Activated naive CD4-positive, alpha-beta T cell treated with anti-CD3 and anti-CD28 coated beads, Interleukin-2, amount 50 U/mL, for 24 hours (primary cell): ENCODE results near the gene DDX60.
"Not testable (repeated sequence)": the region's sequence is repeated elsewhere in the genome, so short reads cannot be mapped to it uniquely, and the experiment has no call there.

Experiments used
- H3K27ac Mint-ChIP-seq: one replicate; pipeline ENCODE4 v1.8.0; 2021; ENCODE audit warnings: mild to moderate bottlenecking, mixed read lengths
- H3K27me3 Mint-ChIP-seq: one replicate; pipeline ENCODE4 v1.8.0; 2021; ENCODE audit warnings: mixed read lengths
- H3K36me3 Mint-ChIP-seq: one replicate; pipeline ENCODE4 v1.8.0; 2021; ENCODE audit warnings: mixed read lengths
- H3K4me1 Mint-ChIP-seq: one replicate; pipeline ENCODE4 v1.8.0; 2021; ENCODE audit warnings: mixed read lengths
- H3K4me3 Mint-ChIP-seq: one replicate; pipeline ENCODE4 v1.8.0; 2021; ENCODE audit warnings: mild to moderate bottlenecking, mixed read lengths
- H3K9me3 Mint-ChIP-seq: one replicate; pipeline ENCODE4 v1.8.0; 2021; ENCODE audit warnings: mixed read lengths

DDX60 gene

GRCh38 chr4:168309781-168310180, 8.8 kb downstream of the DDX60 start:
- Mint-ChIP-seq H3K4me1 (peaks cover 67% of the 10 kb centered on the region), H3K9me3 (no peaks in the 10 kb centered on the region), H3K27me3 (no peaks in the 10 kb centered on the region), H3K27ac (no peak overlapping the region), H3K4me3 (no peak overlapping the region), H3K36me3 (peaks cover 24% of the 10 kb centered on the region)

GRCh38 chr4:168308912-168309311, 9.6 kb downstream of the DDX60 start:
- peaks cover 26% of the 10 kb centered on the region for H3K36me3 Mint-ChIP-seq
- no peaks in the 10 kb centered on the region for H3K27me3 Mint-ChIP-seq
- H3K4me3 Mint-ChIP-seq: no peak overlapping the region
- peaks cover 59% of the 10 kb centered on the region for H3K4me1 Mint-ChIP-seq
- H3K9me3 Mint-ChIP-seq: no peaks in the 10 kb centered on the region
- H3K27ac Mint-ChIP-seq: no peak overlapping the region

- Mint-ChIP-seq H3K4me3 (peak overlapping the region; percentile 72), H3K27ac (peak overlapping the region; percentile 92), H3K27me3 (no peaks in the 10 kb centered on the region), H3K4me1 (peaks cover 38% of the 10 kb centered on the region), H3K9me3 (no peaks in the 10 kb centered on the region), H3K36me3 (peaks cover 27% of the 10 kb centered on the region)
Measured at GRCh38 chr4:168306476-168306875, 12.1 kb downstream of the DDX60 start.

- H3K36me3 Mint-ChIP-seq: peaks cover 26% of the 10 kb centered on the region
- H3K9me3 Mint-ChIP-seq: no peaks in the 10 kb centered on the region
- H3K4me3 Mint-ChIP-seq: no peak overlapping the region
- no peaks in the 10 kb centered on the region for H3K27me3 Mint-ChIP-seq
- H3K27ac Mint-ChIP-seq: no peak overlapping the region
- peaks cover 36% of the 10 kb centered on the region for H3K4me1 Mint-ChIP-seq
Measured at GRCh38 chr4:168304744-168305459, 13.7 kb downstream of the DDX60 start.

DNA sequence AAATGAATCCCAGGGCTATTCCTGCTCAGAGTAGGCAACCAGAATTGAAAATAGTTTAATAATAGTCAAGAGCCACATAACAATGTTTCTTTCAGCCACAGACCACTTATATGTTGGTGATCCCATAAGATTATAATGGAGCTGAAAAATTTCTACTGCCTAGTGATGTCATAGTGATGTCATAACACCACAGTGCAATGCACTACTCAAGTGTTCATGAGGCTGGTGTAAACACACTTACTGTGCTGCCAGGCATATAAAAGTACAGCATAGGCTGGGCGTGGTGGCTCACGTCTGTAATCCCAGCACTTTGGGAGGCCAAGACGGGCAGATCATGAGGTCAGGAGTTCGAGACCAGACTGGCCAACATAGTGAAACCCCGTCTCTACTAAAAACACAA, 15.1 kb downstream of the DDX60 start:
- H3K9me3 Mint-ChIP-seq, H3K27me3 Mint-ChIP-seq, H3K27ac Mint-ChIP-seq, H3K4me3 Mint-ChIP-seq: not testable (repeated sequence)
- Mint-ChIP-seq H3K36me3 (peaks cover 33% of the 10 kb centered on the region), H3K4me1 (peaks cover 36% of the 10 kb centered on the region)

DNA sequence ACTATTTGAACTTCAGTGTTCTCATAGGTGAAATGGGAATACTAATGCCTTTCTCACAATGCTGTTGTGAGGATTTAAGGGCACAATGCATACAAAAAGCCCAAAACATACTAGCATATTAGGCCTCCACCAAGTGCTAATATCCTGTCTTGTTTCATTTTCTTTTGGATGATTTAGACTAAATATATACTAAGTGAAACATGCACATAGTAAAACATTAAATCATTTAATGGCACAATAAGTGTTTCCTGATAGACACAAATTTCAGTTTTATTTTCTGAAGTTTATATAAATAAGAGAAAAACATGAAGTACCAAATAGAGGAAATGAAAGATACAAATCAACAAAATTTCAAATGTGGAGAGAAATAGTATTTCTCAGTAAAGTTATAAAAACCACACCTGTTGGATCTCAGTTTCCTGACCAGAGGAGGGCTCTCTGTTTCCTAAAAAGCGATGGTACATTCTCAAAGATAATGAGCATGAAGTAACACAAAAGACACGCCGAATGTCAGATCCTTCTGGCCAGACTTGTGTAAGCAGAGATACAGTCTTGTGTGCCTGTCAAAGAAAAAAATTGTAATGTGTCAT, 25.1 kb downstream of the DDX60 start:
- Mint-ChIP-seq H3K27ac (no peak overlapping the region), H3K9me3 (no peaks in the 10 kb centered on the region), H3K36me3 (peaks cover 31% of the 10 kb centered on the region), H3K4me1 (peaks cover 9% of the 10 kb centered on the region), H3K4me3 (no peak overlapping the region), H3K27me3 (no peaks in the 10 kb centered on the region)

DNA sequence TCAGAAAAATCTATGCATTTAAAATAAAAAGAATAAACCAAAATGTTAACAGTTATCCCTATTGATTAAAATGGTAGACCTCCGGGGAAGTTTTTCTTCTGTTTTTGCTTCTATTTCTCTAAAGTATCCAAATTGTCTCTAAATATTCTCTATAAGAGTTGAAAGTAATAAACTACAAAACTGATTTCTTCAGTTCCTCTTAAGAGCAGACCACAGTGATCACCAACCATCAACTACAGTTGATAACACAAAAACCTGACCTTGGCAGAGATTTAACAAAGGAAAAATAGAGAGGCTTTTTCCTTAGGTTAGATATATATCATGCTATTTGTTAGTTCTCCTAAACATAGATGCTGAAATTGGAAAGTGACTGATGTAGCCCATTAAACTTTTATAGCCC, 27.3 kb downstream of the DDX60 start:
- no peak overlapping the region for H3K4me3 Mint-ChIP-seq
- H3K27me3 Mint-ChIP-seq: no peaks in the 10 kb centered on the region
- H3K36me3 Mint-ChIP-seq: peaks cover 24% of the 10 kb centered on the region
- H3K4me1 Mint-ChIP-seq: peaks cover 4% of the 10 kb centered on the region
- H3K9me3 Mint-ChIP-seq: no peaks in the 10 kb centered on the region
- H3K27ac Mint-ChIP-seq: no peak overlapping the region

GRCh38 chr4:168285850-168286249, 32.7 kb downstream of the DDX60 start:
- Mint-ChIP-seq H3K36me3 (peaks cover 31% of the 10 kb centered on the region), H3K27ac (peak overlapping the region; percentile 0)
- H3K9me3 Mint-ChIP-seq, H3K4me3 Mint-ChIP-seq, H3K4me1 Mint-ChIP-seq, H3K27me3 Mint-ChIP-seq: not testable (repeated sequence)

DNA sequence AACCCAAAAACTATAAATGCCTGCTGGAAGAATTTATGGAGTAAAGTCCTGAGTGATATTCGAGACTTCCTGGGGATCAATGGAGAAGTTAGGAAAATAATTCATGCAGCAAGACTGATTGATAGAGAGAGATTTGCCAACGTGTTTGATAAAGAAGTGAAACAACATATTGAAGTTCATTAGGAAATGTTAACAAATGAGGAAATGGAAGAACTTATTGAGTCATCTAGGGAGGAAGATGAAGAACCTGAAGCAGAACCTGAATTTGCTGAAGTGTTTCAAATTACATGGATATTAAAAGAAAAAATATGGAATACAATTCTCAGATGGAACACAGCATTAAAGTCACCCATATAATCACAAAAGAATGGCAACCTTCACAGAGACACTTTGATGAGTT, 39.0 kb downstream of the DDX60 start:
- no peak overlapping the region for H3K4me3 Mint-ChIP-seq
- H3K27me3 Mint-ChIP-seq: no peaks in the 10 kb centered on the region
- H3K27ac Mint-ChIP-seq: no peak overlapping the region
- H3K9me3 Mint-ChIP-seq: no peaks in the 10 kb centered on the region
- H3K4me1 Mint-ChIP-seq: no peaks in the 10 kb centered on the region
- peaks cover 39% of the 10 kb centered on the region for H3K36me3 Mint-ChIP-seq

GRCh38 chr4:168275836-168276235, 42.7 kb downstream of the DDX60 start:
- Mint-ChIP-seq H3K27me3 (no peaks in the 10 kb centered on the region), H3K4me3 (no peak overlapping the region), H3K36me3 (peaks cover 41% of the 10 kb centered on the region)

DNA sequence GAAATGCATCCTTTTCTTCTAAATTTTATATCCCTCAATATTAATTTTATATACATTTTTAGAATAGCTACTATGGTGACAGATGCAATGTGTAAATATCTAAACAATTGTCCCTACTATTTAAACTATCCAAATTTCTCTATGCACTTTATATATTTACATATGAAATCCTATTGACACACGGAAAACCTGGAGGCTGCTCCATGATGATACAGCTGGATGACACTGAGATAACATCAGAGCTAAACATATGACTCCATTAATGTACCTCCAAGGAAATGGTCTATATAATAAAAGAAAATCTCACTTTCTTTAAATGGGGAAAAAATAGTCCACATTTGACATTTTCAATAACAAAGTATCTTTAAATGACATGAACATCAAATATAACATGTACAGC, 43.7 kb downstream of the DDX60 start:
- Mint-ChIP-seq H3K4me3 (no peak overlapping the region), H3K27me3 (no peaks in the 10 kb centered on the region), H3K27ac (no peak overlapping the region), H3K4me1 (peaks cover 9% of the 10 kb centered on the region), H3K36me3 (peaks cover 39% of the 10 kb centered on the region), H3K9me3 (no peaks in the 10 kb centered on the region)

More at GRCh38 chr4:168275836-168276235, 42.7 kb downstream of the DDX60 start:
- Mint-ChIP-seq H3K9me3 (no peaks in the 10 kb centered on the region), H3K4me1 (peaks cover 9% of the 10 kb centered on the region), H3K27ac (no peak overlapping the region)

DNA sequence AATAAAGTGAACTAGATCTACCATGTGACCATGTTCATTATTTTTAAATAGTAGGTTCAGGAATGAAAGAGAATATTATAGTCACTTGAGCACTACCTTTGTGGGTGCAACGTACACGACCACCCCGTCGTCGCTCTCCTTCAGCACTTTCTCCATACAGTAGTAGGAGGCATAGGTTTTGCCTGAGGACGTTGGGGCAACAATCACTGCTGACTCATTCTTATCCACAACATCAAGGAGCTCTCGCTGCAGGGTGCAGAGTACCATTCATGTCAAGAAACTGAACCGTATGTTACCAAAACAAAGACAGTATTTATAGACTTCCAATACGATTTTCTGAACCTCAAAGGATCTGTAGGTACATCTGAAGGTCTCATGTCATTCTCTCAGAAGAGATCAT, 44.7 kb downstream of the DDX60 start:
- no peak overlapping the region for H3K4me3 Mint-ChIP-seq
- H3K9me3 Mint-ChIP-seq: no peaks in the 10 kb centered on the region
- H3K36me3 Mint-ChIP-seq: peaks cover 36% of the 10 kb centered on the region
- H3K4me1 Mint-ChIP-seq: peaks cover 9% of the 10 kb centered on the region
- H3K27me3 Mint-ChIP-seq: no peaks in the 10 kb centered on the region
- H3K27ac Mint-ChIP-seq: no peak overlapping the region

DNA sequence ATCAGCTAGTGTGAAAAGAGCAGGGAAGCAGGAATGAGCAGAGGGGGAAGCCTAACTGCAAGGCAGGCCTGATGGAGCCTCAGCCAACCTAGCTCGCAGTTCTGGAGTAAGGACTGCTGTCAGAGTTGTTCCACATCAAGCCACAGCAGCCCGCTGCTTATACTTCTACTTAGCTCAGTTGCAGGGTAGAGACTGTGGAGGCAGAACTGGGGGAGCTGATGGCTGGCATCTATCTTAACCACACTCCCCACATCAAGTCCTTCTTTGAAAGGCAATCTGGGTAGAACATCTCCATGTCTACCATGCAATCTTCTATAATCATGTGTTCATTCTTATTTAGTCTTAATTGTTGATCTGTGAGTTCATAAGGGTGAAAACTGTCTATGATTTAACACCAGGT, 46.1 kb downstream of the DDX60 start:
- Mint-ChIP-seq H3K27ac (peak overlapping the region; percentile 46), H3K4me1 (peaks cover 9% of the 10 kb centered on the region), H3K9me3 (no peaks in the 10 kb centered on the region), H3K4me3 (no peak overlapping the region), H3K36me3 (peaks cover 38% of the 10 kb centered on the region), H3K27me3 (no peaks in the 10 kb centered on the region)

GRCh38 chr4:168269896-168270295, 48.7 kb downstream of the DDX60 start:
- Mint-ChIP-seq H3K4me1 (peaks cover 9% of the 10 kb centered on the region), H3K27me3 (no peaks in the 10 kb centered on the region), H3K4me3 (no peak overlapping the region), H3K9me3 (no peaks in the 10 kb centered on the region), H3K27ac (no peak overlapping the region), H3K36me3 (peaks cover 36% of the 10 kb centered on the region)

GRCh38 chr4:168265327-168265726, 53.2 kb downstream of the DDX60 start:
- Mint-ChIP-seq H3K4me3 (no peak overlapping the region), H3K4me1 (no peaks in the 10 kb centered on the region), H3K27me3 (no peaks in the 10 kb centered on the region), H3K27ac (no peak overlapping the region), H3K36me3 (peaks cover 30% of the 10 kb centered on the region), H3K9me3 (no peaks in the 10 kb centered on the region)

DNA sequence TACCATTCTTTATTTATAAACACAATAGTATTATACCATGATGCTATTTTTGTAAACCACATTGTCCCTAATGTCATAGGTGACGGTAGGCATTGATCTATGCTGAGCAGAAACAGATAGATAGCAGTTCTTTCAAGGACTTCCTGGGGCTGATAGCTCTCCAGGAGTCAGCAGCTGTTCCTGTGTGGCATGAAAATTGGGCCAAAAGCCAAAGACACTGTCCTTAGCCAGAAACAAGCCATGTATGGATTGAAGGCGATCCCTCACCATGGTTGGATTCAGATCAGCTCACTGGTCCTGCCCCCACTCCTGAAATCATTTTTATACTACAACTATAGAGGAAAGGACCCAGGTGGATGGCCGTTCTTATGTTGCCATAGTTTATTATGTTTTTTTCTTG, 53.6 kb downstream of the DDX60 start:
- H3K36me3 Mint-ChIP-seq: peaks cover 26% of the 10 kb centered on the region
- H3K27me3 Mint-ChIP-seq: no peaks in the 10 kb centered on the region
- no peak overlapping the region for H3K27ac Mint-ChIP-seq
- no peaks in the 10 kb centered on the region for H3K9me3 Mint-ChIP-seq
- H3K4me1 Mint-ChIP-seq: no peaks in the 10 kb centered on the region
- H3K4me3 Mint-ChIP-seq: no peak overlapping the region

DNA sequence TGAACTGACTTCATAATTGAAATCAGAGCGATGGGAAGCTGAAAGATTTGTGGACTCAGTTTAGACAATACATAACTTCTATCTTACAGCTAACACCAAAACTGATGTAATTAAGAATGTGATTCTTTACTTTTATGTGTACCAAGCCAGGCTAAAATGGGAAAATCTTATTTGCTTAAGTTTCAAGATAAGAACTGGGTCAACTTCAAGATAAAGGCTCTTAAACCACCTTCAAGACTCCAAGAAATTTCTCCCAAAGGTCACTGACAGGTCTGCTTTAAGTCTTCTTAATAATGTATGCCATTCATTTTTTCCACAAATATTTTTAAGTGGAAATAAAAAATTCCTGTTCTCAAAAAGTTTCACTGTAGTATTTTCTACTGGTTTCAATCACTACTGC, 55.5 kb downstream of the DDX60 start:
- H3K4me3 Mint-ChIP-seq: no peak overlapping the region
- no peaks in the 10 kb centered on the region for H3K27me3 Mint-ChIP-seq
- H3K4me1 Mint-ChIP-seq: no peaks in the 10 kb centered on the region
- H3K36me3 Mint-ChIP-seq: peaks cover 20% of the 10 kb centered on the region
- no peaks in the 10 kb centered on the region for H3K9me3 Mint-ChIP-seq
- H3K27ac Mint-ChIP-seq: no peak overlapping the region
